Heart left ventricle (tissue), 13 donors: ENCODE measurements around the gene RNASE12.

ENCODE experiments used
- POLR2A ChIP-seq, 2 donors: fragments of 450-650 bp; IDR thresholded peaks; one replicate each; pipeline ENCODE4 v1.6.1; 2017; ENCODE audit warnings: antibody characterized with exemption in 2 of 2, mild to moderate bottlenecking in 2 of 2, moderate library complexity in 2 of 2
- TF ChIP-seq, protein P1 (sequence below), 12 donors: fragments of 200-600 bp; sonication (generic) in 4 of 12; IDR thresholded peaks; one replicate each; pipeline versions ENCODE4 v1.5.0 to v1.8.0; 2018 to 2022; ENCODE audit warnings: antibody characterized with exemption in 12 of 12, mild to moderate bottlenecking in 5 of 12
- donor health status: ischemic (EF 13 %, LVEDD 7.1; RV severe dilation, severe dysfunction).
- donor health status: DM: no; HTN: yes; CAD: no.
- donor health status: DM: no; HTN: no; CAD: no.
- donor health status: ischemic (EF 25% LVEDD 6.9; RV normal size, moderate dysfunction).
- donor health status: ischemic (EF 25% LVEDD 5.7; RV mildly dilated, moderate dysfunction).
- donor health status: ischemic (EF 35%, LVEDD 5.7; RV mildly dilated, moderate dysfunction).
- donor health status: nonischemic (EF 11% LVEDD 7.7; RV severe dilation, severe dysfunction).
- donor health status: DM: yes; HTN: yes; CAD: no.
- donor health status: PGD.
- donor health status: ischemic (EF 29% LVEDD 5.4; RV normal size, mild dysfunction).
- donor health status: nonischemic (EF 23%, LVEDD 6.1; RV moderate dilation, normal function).

DNA sequence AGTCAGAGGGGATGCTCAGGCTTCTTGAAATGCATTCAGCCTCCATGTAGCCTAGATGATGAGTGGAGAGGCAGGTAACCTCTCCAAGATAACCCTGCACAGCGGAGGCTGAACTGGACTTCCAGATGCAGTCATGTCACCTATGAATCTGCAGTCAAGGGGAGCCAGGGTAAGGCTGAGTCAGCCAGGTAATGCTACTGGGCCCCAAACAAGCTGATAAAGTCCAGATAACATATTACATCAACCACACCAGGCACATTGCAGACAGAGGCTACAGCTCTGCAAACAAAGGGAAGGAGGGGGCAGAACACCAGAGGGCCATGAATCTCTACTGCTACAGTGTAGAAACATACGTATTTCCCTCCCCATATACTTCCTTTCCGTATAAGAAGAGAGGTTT lies 44.3 kb downstream of the RNASE12 start:
- TF ChIP-seq, protein P1, sequence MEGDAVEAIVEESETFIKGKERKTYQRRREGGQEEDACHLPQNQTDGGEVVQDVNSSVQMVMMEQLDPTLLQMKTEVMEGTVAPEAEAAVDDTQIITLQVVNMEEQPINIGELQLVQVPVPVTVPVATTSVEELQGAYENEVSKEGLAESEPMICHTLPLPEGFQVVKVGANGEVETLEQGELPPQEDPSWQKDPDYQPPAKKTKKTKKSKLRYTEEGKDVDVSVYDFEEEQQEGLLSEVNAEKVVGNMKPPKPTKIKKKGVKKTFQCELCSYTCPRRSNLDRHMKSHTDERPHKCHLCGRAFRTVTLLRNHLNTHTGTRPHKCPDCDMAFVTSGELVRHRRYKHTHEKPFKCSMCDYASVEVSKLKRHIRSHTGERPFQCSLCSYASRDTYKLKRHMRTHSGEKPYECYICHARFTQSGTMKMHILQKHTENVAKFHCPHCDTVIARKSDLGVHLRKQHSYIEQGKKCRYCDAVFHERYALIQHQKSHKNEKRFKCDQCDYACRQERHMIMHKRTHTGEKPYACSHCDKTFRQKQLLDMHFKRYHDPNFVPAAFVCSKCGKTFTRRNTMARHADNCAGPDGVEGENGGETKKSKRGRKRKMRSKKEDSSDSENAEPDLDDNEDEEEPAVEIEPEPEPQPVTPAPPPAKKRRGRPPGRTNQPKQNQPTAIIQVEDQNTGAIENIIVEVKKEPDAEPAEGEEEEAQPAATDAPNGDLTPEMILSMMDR (IDR thresholded peaks at IDR 0.05): no peak
- no peak for TF ChIP-seq POLR2A (IDR thresholded peaks at IDR 0.05)
